ENCODE results near the gene ZEB2. TPM values are rescaled to one million over a fixed set of nuclear protein-coding genes. Genes with fewer than 3 reads are reported as not detected.

The ZEB2 gene
- total RNA-seq, 2 experiments from 2014 or later, result 4.0 to 16.9 TPM

- Histone ChIP-seq H3K4me1 (ENCODE audit: insufficient read depth, low read length, poor library complexity, severe bottlenecking) (no peaks in the 10 kb centered on the region), H3K4me3 (ENCODE audit: low read depth, low read length, poor library complexity, severe bottlenecking) (no peak overlapping the region), H3K9me2 (ENCODE audit: insufficient read depth, low read length) (no peaks in the 10 kb centered on the region), H3K9me3 (ENCODE audit: low read length) (no peaks in the 10 kb centered on the region), H3K4me2 (ENCODE audit: low read length) (peak overlapping the region; percentile 10; the same call in 1 of the 2 replicates), H3K27ac (ENCODE audit: low read depth, low read length, poor library complexity, severe bottlenecking) (no peak overlapping the region), H4K20me1 (ENCODE audit: insufficient read depth, low read length) (no peaks in the 10 kb centered on the region), H3K79me2 (ENCODE audit: insufficient read depth, low read depth, low read length) (no peaks in the 10 kb centered on the region), H3K36me3 (ENCODE audit: insufficient read depth, low read length) (no peaks in the 10 kb centered on the region), H2AFZ (ENCODE audit: low read length) (peak overlapping the region; percentile 1; the same call in 1 of the 2 replicates)
- DNase-seq (ENCODE audit: low spot score), result no peak
- no peak for TF ChIP-seq CTCF (conservative IDR thresholded peaks at IDR 0.05; ENCODE audit: low read length)
- no peak for TF ChIP-seq EZH2phosphoT487 (IDR thresholded peaks at IDR 0.05; ENCODE audit: borderline replicate concordance, low read depth, low read length)
- CTCF ChIA-PET (ENCODE audit: unreplicated experiment), result no interaction called here
- BruUV-seq (replicated peaks), result no TSS peak
- intact Hi-C loops (cut with micrococcal nuclease; ENCODE audit: unreplicated experiment), result no loop called here
- POLR2A ChIA-PET, result interaction anchor here (0.6 to 1.2 kb wide), 2 partner anchors 12 to 1012 kb away, joined by 3 to 4 read pairs; no protein-coding TSS in a partner anchor
These were observed 23.6 kb downstream of the ZEB2 start for GRCh38 chr2:144496092-144496976.

- ChIA-PET POLR2A (no interaction called here), CTCF (ENCODE audit: unreplicated experiment) (no interaction called here)
- no peaks in the 10 kb centered on the region for H3K9me3 ChIP-seq (ENCODE audit: low read length)
These were observed 24.5 kb downstream of the ZEB2 start for GRCh38 chr2:144495227-144496091.

More at GRCh38 chr2:144495227-144496091, 24.5 kb downstream of the ZEB2 start:
- H4K20me1 ChIP-seq (ENCODE audit: insufficient read depth, low read length), result no peaks in the 10 kb centered on the region
- BruUV-seq (replicated peaks), result no TSS peak
- intact Hi-C loops (cut with micrococcal nuclease; ENCODE audit: unreplicated experiment), result no loop called here
- H3K4me3 ChIP-seq (ENCODE audit: low read depth, low read length, poor library complexity, severe bottlenecking), result no peak overlapping the region
- TF ChIP-seq EZH2phosphoT487 (IDR thresholded peaks at IDR 0.05; ENCODE audit: borderline replicate concordance, low read depth, low read length) (no peak), CTCF (conservative IDR thresholded peaks at IDR 0.05; ENCODE audit: low read length) (no peak)
- H2AFZ ChIP-seq (ENCODE audit: low read length), result peak overlapping the region; percentile 1; the same call in 1 of the 2 replicates
- no peaks in the 10 kb centered on the region for H3K4me1 ChIP-seq (ENCODE audit: insufficient read depth, low read length, poor library complexity, severe bottlenecking)
- H3K4me2 ChIP-seq (ENCODE audit: low read length), result peak overlapping the region; percentile 10; the same call in 1 of the 2 replicates
- H3K79me2 ChIP-seq (ENCODE audit: insufficient read depth, low read depth, low read length), result no peaks in the 10 kb centered on the region
- H3K27ac ChIP-seq (ENCODE audit: low read depth, low read length, poor library complexity, severe bottlenecking), result no peak overlapping the region
- H3K9me2 ChIP-seq (ENCODE audit: insufficient read depth, low read length), result no peaks in the 10 kb centered on the region
- DNase-seq (ENCODE audit: low spot score), result no peak
- no peaks in the 10 kb centered on the region for H3K36me3 ChIP-seq (ENCODE audit: insufficient read depth, low read length)

Data from OCI-LY7 (cell line).